Measurements from ENCODE around the gene SPIB.

The SPIB gene

GRCh38 chr19:50380751-50381151 is 38.0 kb upstream of the SPIB start:
- H3F3A ChIP-seq (ENCODE audit: low read depth): peaks cover 8% of the 10 kb centered on the region; the same call in 1 of the 2 replicates
- peaks cover 17% of the 10 kb centered on the region for H3K4me1 ChIP-seq (ENCODE audit: insufficient read depth, low read length, poor library complexity, severe bottlenecking)
- H2AFZ ChIP-seq (ENCODE audit: low read length): no peak overlapping the region
- no peak for TF ChIP-seq EZH2phosphoT487 (IDR thresholded peaks at IDR 0.05; ENCODE audit: borderline replicate concordance)
- TF ChIP-seq, protein P1, sequence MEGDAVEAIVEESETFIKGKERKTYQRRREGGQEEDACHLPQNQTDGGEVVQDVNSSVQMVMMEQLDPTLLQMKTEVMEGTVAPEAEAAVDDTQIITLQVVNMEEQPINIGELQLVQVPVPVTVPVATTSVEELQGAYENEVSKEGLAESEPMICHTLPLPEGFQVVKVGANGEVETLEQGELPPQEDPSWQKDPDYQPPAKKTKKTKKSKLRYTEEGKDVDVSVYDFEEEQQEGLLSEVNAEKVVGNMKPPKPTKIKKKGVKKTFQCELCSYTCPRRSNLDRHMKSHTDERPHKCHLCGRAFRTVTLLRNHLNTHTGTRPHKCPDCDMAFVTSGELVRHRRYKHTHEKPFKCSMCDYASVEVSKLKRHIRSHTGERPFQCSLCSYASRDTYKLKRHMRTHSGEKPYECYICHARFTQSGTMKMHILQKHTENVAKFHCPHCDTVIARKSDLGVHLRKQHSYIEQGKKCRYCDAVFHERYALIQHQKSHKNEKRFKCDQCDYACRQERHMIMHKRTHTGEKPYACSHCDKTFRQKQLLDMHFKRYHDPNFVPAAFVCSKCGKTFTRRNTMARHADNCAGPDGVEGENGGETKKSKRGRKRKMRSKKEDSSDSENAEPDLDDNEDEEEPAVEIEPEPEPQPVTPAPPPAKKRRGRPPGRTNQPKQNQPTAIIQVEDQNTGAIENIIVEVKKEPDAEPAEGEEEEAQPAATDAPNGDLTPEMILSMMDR (conservative IDR thresholded peaks at IDR 0.05; ENCODE audit: low read length): no peak
- H3K9me3 ChIP-seq (ENCODE audit: insufficient read depth, low read depth, low read length): no peaks in the 10 kb centered on the region
- peaks cover 28% of the 10 kb centered on the region; the same call in 1 of the 2 replicates for H3K36me3 ChIP-seq (ENCODE audit: insufficient read depth, low read length)
- no peak overlapping the region for H3K4me3 ChIP-seq (ENCODE audit: low read length, poor library complexity, severe bottlenecking)
- peaks cover 29% of the 10 kb centered on the region for H4K20me1 ChIP-seq (ENCODE audit: insufficient read depth, low read length, poor library complexity, severe bottlenecking)
- no peaks in the 10 kb centered on the region for H3K9me2 ChIP-seq (replicated peaks; ENCODE audit: low read depth, low read length)
- H3K27me3 ChIP-seq (ENCODE audit: insufficient read depth, low read length, poor library complexity, severe bottlenecking): no peaks in the 10 kb centered on the region
- no peak overlapping the region for H3K9ac ChIP-seq (ENCODE audit: low read depth, low read length, poor library complexity, severe bottlenecking)
- peaks cover 26% of the 10 kb centered on the region for H3K79me2 ChIP-seq (ENCODE audit: insufficient read depth, low read length)
- no peak overlapping the region for H3K4me2 ChIP-seq (ENCODE audit: low read depth, low read length, poor library complexity, severe bottlenecking)

- no peak overlapping the region for H3K4me3 ChIP-seq (ENCODE audit: low read length, poor library complexity, severe bottlenecking)
- peaks cover 39% of the 10 kb centered on the region for H3K79me2 ChIP-seq (ENCODE audit: insufficient read depth, low read length)
- no peak overlapping the region for H2AFZ ChIP-seq (ENCODE audit: low read length)
- H3K36me3 ChIP-seq (ENCODE audit: insufficient read depth, low read length): peaks cover 28% of the 10 kb centered on the region; the same call in 1 of the 2 replicates
- H4K20me1 ChIP-seq (ENCODE audit: insufficient read depth, low read length, poor library complexity, severe bottlenecking): peaks cover 34% of the 10 kb centered on the region
- H3F3A ChIP-seq (ENCODE audit: low read depth): peaks cover 8% of the 10 kb centered on the region; the same call in 1 of the 2 replicates
- no peak overlapping the region for H3K9ac ChIP-seq (ENCODE audit: low read depth, low read length, poor library complexity, severe bottlenecking)
- H3K27me3 ChIP-seq (ENCODE audit: insufficient read depth, low read length, poor library complexity, severe bottlenecking): no peaks in the 10 kb centered on the region
- H3K4me1 ChIP-seq (ENCODE audit: insufficient read depth, low read length, poor library complexity, severe bottlenecking): peaks cover 14% of the 10 kb centered on the region
- no peak for TF ChIP-seq EZH2phosphoT487 (IDR thresholded peaks at IDR 0.05; ENCODE audit: borderline replicate concordance)
- TF ChIP-seq, protein P1 (conservative IDR thresholded peaks at IDR 0.05; ENCODE audit: low read length): no peak
- no peak overlapping the region for H3K4me2 ChIP-seq (ENCODE audit: low read depth, low read length, poor library complexity, severe bottlenecking)
- no peaks in the 10 kb centered on the region for H3K9me3 ChIP-seq (ENCODE audit: insufficient read depth, low read depth, low read length)
- H3K9me2 ChIP-seq (replicated peaks; ENCODE audit: low read depth, low read length): no peaks in the 10 kb centered on the region
These were observed 36.6 kb upstream of the SPIB start for GRCh38 chr19:50381881-50382729.

GRCh38 chr19:50383001-50383851 is 35.5 kb upstream of the SPIB start:
- peaks cover 43% of the 10 kb centered on the region for H3K79me2 ChIP-seq (ENCODE audit: insufficient read depth, low read length)
- no peaks in the 10 kb centered on the region for H3K9me3 ChIP-seq (ENCODE audit: insufficient read depth, low read depth, low read length)
- peak overlapping the region; percentile 10 for H3K9ac ChIP-seq (ENCODE audit: low read depth, low read length, poor library complexity, severe bottlenecking)
- peaks cover 8% of the 10 kb centered on the region; the same call in 1 of the 2 replicates for H3F3A ChIP-seq (ENCODE audit: low read depth)
- H3K36me3 ChIP-seq (ENCODE audit: insufficient read depth, low read length): peaks cover 23% of the 10 kb centered on the region; the same call in 1 of the 2 replicates
- peaks cover 15% of the 10 kb centered on the region for H3K4me1 ChIP-seq (ENCODE audit: insufficient read depth, low read length, poor library complexity, severe bottlenecking)
- no peak overlapping the region for H2AFZ ChIP-seq (ENCODE audit: low read length)
- peaks cover 23% of the 10 kb centered on the region for H4K20me1 ChIP-seq (ENCODE audit: insufficient read depth, low read length, poor library complexity, severe bottlenecking)
- peak overlapping the region; percentile 83 for H3K4me3 ChIP-seq (ENCODE audit: low read length, poor library complexity, severe bottlenecking)
- H3K9me2 ChIP-seq (replicated peaks; ENCODE audit: low read depth, low read length): no peaks in the 10 kb centered on the region
- H3K27me3 ChIP-seq (ENCODE audit: insufficient read depth, low read length, poor library complexity, severe bottlenecking): no peaks in the 10 kb centered on the region
- H3K4me2 ChIP-seq (ENCODE audit: low read depth, low read length, poor library complexity, severe bottlenecking): peak overlapping the region; percentile 15
- TF ChIP-seq EZH2phosphoT487 (IDR thresholded peaks at IDR 0.05; ENCODE audit: borderline replicate concordance): no peak
- TF ChIP-seq, protein P1 (conservative IDR thresholded peaks at IDR 0.05; ENCODE audit: low read length): no peak

All from Loucy (cell line).